ENCODE data around the gene CROCC2. TPM values are rescaled to one million over a fixed set of nuclear protein-coding genes. Genes with fewer than 3 reads are reported as not detected.

Gene CROCC2
- total RNA-seq, 1 experiment from 2014 or later, result not detected

- TF ChIP-seq POLR2AphosphoS5 (IDR thresholded peaks at IDR 0.05; ENCODE audit: low read depth, low read length), result no peak
- no peak for TF ChIP-seq JUND (IDR thresholded peaks at IDR 0.05)
- TF ChIP-seq CEBPB (IDR thresholded peaks at IDR 0.05; ENCODE audit: low read depth), result no peak
- TF ChIP-seq, protein P1, sequence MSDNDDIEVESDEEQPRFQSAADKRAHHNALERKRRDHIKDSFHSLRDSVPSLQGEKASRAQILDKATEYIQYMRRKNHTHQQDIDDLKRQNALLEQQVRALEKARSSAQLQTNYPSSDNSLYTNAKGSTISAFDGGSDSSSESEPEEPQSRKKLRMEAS (IDR thresholded peaks at IDR 0.05), result no peak
- TF ChIP-seq ZNF274 (IDR thresholded peaks at IDR 0.05; ENCODE audit: low read depth, low read length), result no peak
Observed at GRCh38 chr2:241014224-241014623, 108.1 kb downstream of the CROCC2 start (continued).

- no peak for TF ChIP-seq SRF (IDR thresholded peaks at IDR 0.05; ENCODE audit: low read depth)
- no peak for TF ChIP-seq RAD21 (IDR thresholded peaks at IDR 0.05; ENCODE audit: low read depth)
- TF ChIP-seq CEBPB (IDR thresholded peaks at IDR 0.05; ENCODE audit: low read depth), result no peak
- no peak for TF ChIP-seq CTCF (IDR thresholded peaks at IDR 0.05 in 2 of 3, conservative IDR thresholded peaks at IDR 0.05 in 1 of 3; ENCODE audit: borderline replicate concordance in 1 of 3, insufficient read depth in 1 of 3, low read depth in 2 of 3, low read length in 2 of 3)
- TF ChIP-seq POLR2A (IDR thresholded peaks at IDR 0.05; ENCODE audit: borderline replicate concordance, extremely low read depth, insufficient read depth, insufficient read length), result no peak
- no peak for TF ChIP-seq CBX3 (IDR thresholded peaks at IDR 0.05; ENCODE audit: low read depth)
- BruUV-seq (replicated peaks), result no TSS peak
- CTCF ChIA-PET, result no interaction called here
Observed at GRCh38 chr2:241014764-241015163, 108.6 kb downstream of the CROCC2 start.

More at GRCh38 chr2:241014764-241015163, 108.6 kb downstream of the CROCC2 start:
- Histone ChIP-seq H2AFZ (ENCODE audit: low read depth, low read length, poor library complexity, severe bottlenecking) (no peak overlapping the region), H3K9me3 (ENCODE audit: control insufficient read depth in 1 of 2, insufficient read depth in 1 of 2, low read depth in 1 of 2, low read length in 2 of 2) (no peaks in the 10 kb centered on the region), H3K9ac (ENCODE audit: low read length) (no peak overlapping the region), H3K9me2 (ENCODE audit: insufficient read depth) (no peaks in the 10 kb centered on the region), H3K4me3 (replicated peaks in 1 of 2; ENCODE audit: low read depth in 1 of 2, low read length in 2 of 2) (no peak overlapping the region), H3K27me3 (ENCODE audit: insufficient read depth, low read length) (no peaks in the 10 kb centered on the region), H3K79me2 (ENCODE audit: insufficient read depth, low read length) (no peaks in the 10 kb centered on the region), H4K20me1 (ENCODE audit: insufficient read depth) (no peaks in the 10 kb centered on the region), H3K4me1 (ENCODE audit: control insufficient read depth in 1 of 2, insufficient read depth in 2 of 2, low read length in 2 of 2) (peaks cover 0 to 7% of the 10 kb centered on the region in 2 experiments; a peak in 1 of 4 replicates), H3K36me3 (ENCODE audit: control insufficient read depth in 1 of 2, insufficient read depth in 2 of 2, low read length in 2 of 2) (no peaks in the 10 kb centered on the region), H3K4me2 (ENCODE audit: low read length) (no peak overlapping the region), H3K27ac (ENCODE audit: low read depth, low read length) (no peak overlapping the region)
- intact Hi-C loops (cut with micrococcal nuclease), result no loop called here
- POLR2A ChIA-PET, result no interaction called here
- RAD21 ChIA-PET (ENCODE audit: low non-redundant PET in 1 of 2, low total read pairs in 2 of 2, uncharacterized antibody in 2 of 2, unreplicated experiment in 2 of 2), result no interaction called here
- ATAC-seq (no peak), DNase-seq (ENCODE audit: low read depth, low spot score) (no peak)
